ENCODE results near the gene TMC2. TPM values are rescaled to one million over a fixed set of nuclear protein-coding genes. Genes with fewer than 3 reads are reported as not detected.
A peak's percentile ranks its signal among the peaks of the same experiment; 100 is the strongest.

Gene TMC2
- polyA plus RNA-seq, 1 of the 3 experiments (the other 2 are of a cell fraction) = not detected

DNA sequence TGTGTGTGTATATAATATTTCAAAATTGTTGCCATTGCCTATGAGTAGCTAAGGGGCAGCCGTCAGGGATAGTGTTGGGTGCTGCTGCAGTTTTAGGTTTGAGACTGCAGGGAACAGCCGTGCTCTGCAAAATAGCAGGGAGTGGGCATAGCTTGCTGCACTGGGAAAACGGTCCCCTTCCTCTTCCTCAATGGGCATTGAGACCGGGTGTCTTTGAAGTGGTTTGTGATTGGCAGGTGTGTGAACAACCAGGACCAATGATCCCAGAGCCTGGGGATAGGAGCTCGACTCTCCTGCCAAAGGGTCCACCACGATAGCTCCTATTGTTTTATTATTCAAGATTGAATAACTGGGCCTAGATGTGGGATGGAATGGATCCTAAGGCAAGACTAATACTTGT lies 151.1 kb downstream of the TMC2 start:
- Histone ChIP-seq H4K20me1 (ENCODE audit: insufficient read depth) (no peaks in the 10 kb centered on the region), H3K4me1 (ENCODE audit: control insufficient read depth in 1 of 2, insufficient read depth in 2 of 2, low read depth in 1 of 2, low read length in 1 of 2) (peaks cover 0 to 15% of the 10 kb centered on the region in 2 experiments; a peak in 1 of 4 replicates), H3F3A (replicated peaks; ENCODE audit: insufficient read depth) (peaks cover 7% of the 10 kb centered on the region), H3K9me3 (no peaks in the 10 kb centered on the region), H3K27ac (ENCODE audit: low read depth in 2 of 2, low read length in 1 of 2) (no peak overlapping the region), H3K36me3 (replicated peaks in 1 of 2; ENCODE audit: control insufficient read depth in 1 of 2, insufficient read depth in 2 of 2, low read length in 1 of 2) (no peaks in the 10 kb centered on the region), H2AFZ (ENCODE audit: low read depth) (no peak overlapping the region), H3K9ac (no peak overlapping the region), H3K9me2 (no peaks in the 10 kb centered on the region), H3K27me3 (ENCODE audit: insufficient read depth) (no peaks in the 10 kb centered on the region), H3K4me3 (ENCODE audit: low read depth in 2 of 2, low read length in 1 of 2) (0 out of 4 replicates have a peak overlapping the region, but pooled peaks of 1 of the 2 experiments have one; percentile 39), H3K4me2 (no peak overlapping the region), H3K79me2 (ENCODE audit: insufficient read depth) (no peaks in the 10 kb centered on the region)
- POLR2A ChIA-PET = no interaction called here
- CTCF ChIA-PET = interaction anchor here (0.6 to 2.7 kb wide), 16 partner anchors 11 to 314 kb away, joined by 3 to 16 read pairs (median 6); partner anchors contain the start of gene IDH3B
- TF ChIP-seq, protein P1, sequence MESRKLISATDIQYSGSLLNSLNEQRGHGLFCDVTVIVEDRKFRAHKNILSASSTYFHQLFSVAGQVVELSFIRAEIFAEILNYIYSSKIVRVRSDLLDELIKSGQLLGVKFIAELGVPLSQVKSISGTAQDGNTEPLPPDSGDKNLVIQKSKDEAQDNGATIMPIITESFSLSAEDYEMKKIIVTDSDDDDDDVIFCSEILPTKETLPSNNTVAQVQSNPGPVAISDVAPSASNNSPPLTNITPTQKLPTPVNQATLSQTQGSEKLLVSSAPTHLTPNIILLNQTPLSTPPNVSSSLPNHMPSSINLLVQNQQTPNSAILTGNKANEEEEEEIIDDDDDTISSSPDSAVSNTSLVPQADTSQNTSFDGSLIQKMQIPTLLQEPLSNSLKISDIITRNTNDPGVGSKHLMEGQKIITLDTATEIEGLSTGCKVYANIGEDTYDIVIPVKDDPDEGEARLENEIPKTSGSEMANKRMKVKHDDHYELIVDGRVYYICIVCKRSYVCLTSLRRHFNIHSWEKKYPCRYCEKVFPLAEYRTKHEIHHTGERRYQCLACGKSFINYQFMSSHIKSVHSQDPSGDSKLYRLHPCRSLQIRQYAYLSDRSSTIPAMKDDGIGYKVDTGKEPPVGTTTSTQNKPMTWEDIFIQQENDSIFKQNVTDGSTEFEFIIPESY (IDR thresholded peaks at IDR 0.05; ENCODE audit: borderline replicate concordance, low read depth) = no peak
- TF ChIP-seq EZH2phosphoT487 (IDR thresholded peaks at IDR 0.05; ENCODE audit: borderline replicate concordance, low read depth) = no peak
- TF ChIP-seq, protein P2, sequence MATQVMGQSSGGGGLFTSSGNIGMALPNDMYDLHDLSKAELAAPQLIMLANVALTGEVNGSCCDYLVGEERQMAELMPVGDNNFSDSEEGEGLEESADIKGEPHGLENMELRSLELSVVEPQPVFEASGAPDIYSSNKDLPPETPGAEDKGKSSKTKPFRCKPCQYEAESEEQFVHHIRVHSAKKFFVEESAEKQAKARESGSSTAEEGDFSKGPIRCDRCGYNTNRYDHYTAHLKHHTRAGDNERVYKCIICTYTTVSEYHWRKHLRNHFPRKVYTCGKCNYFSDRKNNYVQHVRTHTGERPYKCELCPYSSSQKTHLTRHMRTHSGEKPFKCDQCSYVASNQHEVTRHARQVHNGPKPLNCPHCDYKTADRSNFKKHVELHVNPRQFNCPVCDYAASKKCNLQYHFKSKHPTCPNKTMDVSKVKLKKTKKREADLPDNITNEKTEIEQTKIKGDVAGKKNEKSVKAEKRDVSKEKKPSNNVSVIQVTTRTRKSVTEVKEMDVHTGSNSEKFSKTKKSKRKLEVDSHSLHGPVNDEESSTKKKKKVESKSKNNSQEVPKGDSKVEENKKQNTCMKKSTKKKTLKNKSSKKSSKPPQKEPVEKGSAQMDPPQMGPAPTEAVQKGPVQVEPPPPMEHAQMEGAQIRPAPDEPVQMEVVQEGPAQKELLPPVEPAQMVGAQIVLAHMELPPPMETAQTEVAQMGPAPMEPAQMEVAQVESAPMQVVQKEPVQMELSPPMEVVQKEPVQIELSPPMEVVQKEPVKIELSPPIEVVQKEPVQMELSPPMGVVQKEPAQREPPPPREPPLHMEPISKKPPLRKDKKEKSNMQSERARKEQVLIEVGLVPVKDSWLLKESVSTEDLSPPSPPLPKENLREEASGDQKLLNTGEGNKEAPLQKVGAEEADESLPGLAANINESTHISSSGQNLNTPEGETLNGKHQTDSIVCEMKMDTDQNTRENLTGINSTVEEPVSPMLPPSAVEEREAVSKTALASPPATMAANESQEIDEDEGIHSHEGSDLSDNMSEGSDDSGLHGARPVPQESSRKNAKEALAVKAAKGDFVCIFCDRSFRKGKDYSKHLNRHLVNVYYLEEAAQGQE (IDR thresholded peaks at IDR 0.05; ENCODE audit: low read depth, low read length) = no peak
- TF ChIP-seq FOSL2 (IDR thresholded peaks at IDR 0.05; ENCODE audit: borderline replicate concordance, low read depth) = no peak
- TF ChIP-seq YY1 (IDR thresholded peaks at IDR 0.05; ENCODE audit: low read depth) = no peak
- TF ChIP-seq EP300 (IDR thresholded peaks at IDR 0.05; ENCODE audit: borderline replicate concordance in 1 of 2, low read depth in 1 of 2, low read length in 1 of 2) = no peak
- DNase-seq = no peak
- WGBS (ENCODE audit: low lambda C conversion rate) = 95% methylated on average over 2 of the region's 6 CpGs

DNA sequence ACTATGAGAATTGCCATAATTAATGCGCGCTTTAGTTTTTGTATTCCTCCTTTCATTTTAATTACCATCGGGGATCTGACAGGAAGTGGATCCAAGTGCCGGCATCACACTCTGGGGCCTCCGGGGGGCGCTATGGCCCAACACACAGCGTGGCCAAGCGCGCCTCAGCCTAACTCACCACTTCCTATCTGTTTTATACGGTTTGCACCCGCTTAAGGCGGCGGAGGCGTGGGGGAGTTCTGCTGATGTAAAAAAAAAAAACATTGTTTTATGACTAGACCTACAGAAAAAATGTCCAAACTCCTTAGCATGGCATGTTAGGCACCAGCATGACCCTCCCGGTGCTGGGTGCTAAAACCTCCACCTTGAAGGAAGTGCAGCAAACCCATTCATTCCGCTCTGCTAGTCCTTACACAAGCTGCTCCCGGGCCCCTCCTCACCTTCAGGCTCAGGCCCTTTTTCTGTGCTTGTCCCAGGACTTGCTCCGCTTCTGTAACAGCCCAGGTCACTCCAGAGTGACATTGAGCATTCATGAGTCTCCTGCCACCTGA lies 151.7 kb downstream of the TMC2 start:
- Histone ChIP-seq H3K4me2 (no peak overlapping the region), H3K9me3 (no peaks in the 10 kb centered on the region), H4K20me1 (ENCODE audit: insufficient read depth) (no peaks in the 10 kb centered on the region), H3K4me3 (ENCODE audit: low read depth in 2 of 2, low read length in 1 of 2) (peak overlapping the region in 1 of 2 experiments; percentile 39; a peak in 1 of 4 replicates), H3K27ac (ENCODE audit: low read depth in 2 of 2, low read length in 1 of 2) (no peak overlapping the region), H3K27me3 (ENCODE audit: insufficient read depth) (no peaks in the 10 kb centered on the region), H3K36me3 (replicated peaks in 1 of 2; ENCODE audit: control insufficient read depth in 1 of 2, insufficient read depth in 2 of 2, low read length in 1 of 2) (no peaks in the 10 kb centered on the region), H3K79me2 (ENCODE audit: insufficient read depth) (no peaks in the 10 kb centered on the region), H3F3A (replicated peaks; ENCODE audit: insufficient read depth) (peaks cover 7% of the 10 kb centered on the region), H3K9ac (no peak overlapping the region), H3K9me2 (no peaks in the 10 kb centered on the region), H3K4me1 (ENCODE audit: control insufficient read depth in 1 of 2, insufficient read depth in 2 of 2, low read depth in 1 of 2, low read length in 1 of 2) (peaks cover 0 to 15% of the 10 kb centered on the region in 2 experiments; a peak in 1 of 4 replicates), H2AFZ (ENCODE audit: low read depth) (no peak overlapping the region)
- WGBS (ENCODE audit: low lambda C conversion rate) = 68% methylated on average over 18 of the region's 18 CpGs
- POLR2A ChIA-PET = no interaction called here
- peak; percentile 76 for DNase-seq
- CTCF ChIA-PET = interaction anchor here (0.6 to 2.7 kb wide), 21 partner anchors 9 to 313 kb away, joined by 3 to 22 read pairs (median 6); no protein-coding TSS in a partner anchor
- TF ChIP-seq TEAD4 (IDR thresholded peaks at IDR 0.05; ENCODE audit: borderline replicate concordance, insufficient read depth) (no peak), TCF12 (IDR thresholded peaks at IDR 0.05) (no peak), ELF1 (IDR thresholded peaks at IDR 0.05) (no peak), FOSL2 (IDR thresholded peaks at IDR 0.05; ENCODE audit: borderline replicate concordance, low read depth) (no peak), RFX5 (IDR thresholded peaks at IDR 0.05; ENCODE audit: low read length) (no peak), SMC3 (IDR thresholded peaks at IDR 0.05; ENCODE audit: low read depth, low read length) (peak; percentile 59), MXI1 (IDR thresholded peaks at IDR 0.05; ENCODE audit: low read depth, low read length) (no peak), POLR2AphosphoS5 (IDR thresholded peaks at IDR 0.05; ENCODE audit: low read depth, low read length) (no peak), FOXM1 (IDR thresholded peaks at IDR 0.05; ENCODE audit: low read depth) (no peak), RCOR1 (IDR thresholded peaks at IDR 0.05; ENCODE audit: low read length) (no peak), RAD21 (IDR thresholded peaks at IDR 0.05; ENCODE audit: low read length) (peak; percentile 78), CHD2 (IDR thresholded peaks at IDR 0.05; ENCODE audit: low read length, partially characterized antibody) (no peak), EP300 (IDR thresholded peaks at IDR 0.05; ENCODE audit: borderline replicate concordance in 1 of 2, low read depth in 1 of 2, low read length in 1 of 2) (no peak)
- TF ChIP-seq, protein P3, sequence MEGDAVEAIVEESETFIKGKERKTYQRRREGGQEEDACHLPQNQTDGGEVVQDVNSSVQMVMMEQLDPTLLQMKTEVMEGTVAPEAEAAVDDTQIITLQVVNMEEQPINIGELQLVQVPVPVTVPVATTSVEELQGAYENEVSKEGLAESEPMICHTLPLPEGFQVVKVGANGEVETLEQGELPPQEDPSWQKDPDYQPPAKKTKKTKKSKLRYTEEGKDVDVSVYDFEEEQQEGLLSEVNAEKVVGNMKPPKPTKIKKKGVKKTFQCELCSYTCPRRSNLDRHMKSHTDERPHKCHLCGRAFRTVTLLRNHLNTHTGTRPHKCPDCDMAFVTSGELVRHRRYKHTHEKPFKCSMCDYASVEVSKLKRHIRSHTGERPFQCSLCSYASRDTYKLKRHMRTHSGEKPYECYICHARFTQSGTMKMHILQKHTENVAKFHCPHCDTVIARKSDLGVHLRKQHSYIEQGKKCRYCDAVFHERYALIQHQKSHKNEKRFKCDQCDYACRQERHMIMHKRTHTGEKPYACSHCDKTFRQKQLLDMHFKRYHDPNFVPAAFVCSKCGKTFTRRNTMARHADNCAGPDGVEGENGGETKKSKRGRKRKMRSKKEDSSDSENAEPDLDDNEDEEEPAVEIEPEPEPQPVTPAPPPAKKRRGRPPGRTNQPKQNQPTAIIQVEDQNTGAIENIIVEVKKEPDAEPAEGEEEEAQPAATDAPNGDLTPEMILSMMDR (IDR thresholded peaks at IDR 0.05) = peak; percentile 74
- TF ChIP-seq, protein P4, sequence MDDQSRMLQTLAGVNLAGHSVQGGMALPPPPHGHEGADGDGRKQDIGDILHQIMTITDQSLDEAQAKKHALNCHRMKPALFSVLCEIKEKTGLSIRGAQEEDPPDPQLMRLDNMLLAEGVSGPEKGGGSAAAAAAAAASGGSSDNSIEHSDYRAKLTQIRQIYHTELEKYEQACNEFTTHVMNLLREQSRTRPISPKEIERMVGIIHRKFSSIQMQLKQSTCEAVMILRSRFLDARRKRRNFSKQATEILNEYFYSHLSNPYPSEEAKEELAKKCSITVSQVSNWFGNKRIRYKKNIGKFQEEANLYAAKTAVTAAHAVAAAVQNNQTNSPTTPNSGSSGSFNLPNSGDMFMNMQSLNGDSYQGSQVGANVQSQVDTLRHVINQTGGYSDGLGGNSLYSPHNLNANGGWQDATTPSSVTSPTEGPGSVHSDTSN (IDR thresholded peaks at IDR 0.05) = no peak
